Suprapubic skin (tissue), 3 donors: Measurements from ENCODE around the gene GK.

Experiments used
- EP300 ChIP-seq: sonication (generic); formaldehyde crosslinking; IDR thresholded peaks from one replicate; pipeline ENCODE4 v1.6.1; 2017; ENCODE audit warnings: antibody characterized with exemption
- POLR2A ChIP-seq, 2 donors: fragments of 450-650 bp; IDR thresholded peaks; one replicate each; pipeline ENCODE4 v1.6.1; 2017; ENCODE audit warnings: antibody characterized with exemption in 2 of 2, mild to moderate bottlenecking in 2 of 2, moderate library complexity in 2 of 2
- TF ChIP-seq, protein P1 (sequence below), 2 donors: fragments of 200-600 bp in 1 of 2; fragments of 450-650 bp in 1 of 2; sonication (generic) in 1 of 2; IDR thresholded peaks; one replicate each; pipeline ENCODE4 v1.5.1; 2016 to 2019; ENCODE audit warnings: antibody characterized with exemption in 2 of 2, mild to moderate bottlenecking in 1 of 2, moderate library complexity in 1 of 2

DNA sequence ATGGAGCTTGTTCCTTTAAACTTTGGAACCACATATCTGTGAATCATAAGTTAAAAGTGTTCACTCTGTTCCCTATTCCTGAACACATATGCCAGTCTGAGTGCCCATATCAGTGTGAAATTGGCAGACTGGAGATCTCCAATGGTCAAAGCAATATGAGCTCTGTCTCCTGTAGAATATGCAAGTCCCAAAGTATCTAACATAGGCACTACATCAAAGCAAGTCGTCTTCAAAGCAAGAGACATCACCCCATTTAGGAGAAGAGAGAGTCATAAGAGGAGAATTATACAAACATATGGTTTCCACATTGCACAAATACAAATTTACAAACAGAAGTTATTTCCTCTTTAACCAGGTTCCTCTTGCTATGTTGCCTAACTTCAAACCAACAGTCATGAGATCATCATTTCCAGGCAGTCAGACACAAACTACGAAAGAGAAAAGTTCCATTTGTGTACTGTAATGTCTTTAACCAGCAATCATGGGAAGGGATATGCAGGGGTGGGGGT, 9.9 kb upstream of the GK start:
- TF ChIP-seq, protein P1, sequence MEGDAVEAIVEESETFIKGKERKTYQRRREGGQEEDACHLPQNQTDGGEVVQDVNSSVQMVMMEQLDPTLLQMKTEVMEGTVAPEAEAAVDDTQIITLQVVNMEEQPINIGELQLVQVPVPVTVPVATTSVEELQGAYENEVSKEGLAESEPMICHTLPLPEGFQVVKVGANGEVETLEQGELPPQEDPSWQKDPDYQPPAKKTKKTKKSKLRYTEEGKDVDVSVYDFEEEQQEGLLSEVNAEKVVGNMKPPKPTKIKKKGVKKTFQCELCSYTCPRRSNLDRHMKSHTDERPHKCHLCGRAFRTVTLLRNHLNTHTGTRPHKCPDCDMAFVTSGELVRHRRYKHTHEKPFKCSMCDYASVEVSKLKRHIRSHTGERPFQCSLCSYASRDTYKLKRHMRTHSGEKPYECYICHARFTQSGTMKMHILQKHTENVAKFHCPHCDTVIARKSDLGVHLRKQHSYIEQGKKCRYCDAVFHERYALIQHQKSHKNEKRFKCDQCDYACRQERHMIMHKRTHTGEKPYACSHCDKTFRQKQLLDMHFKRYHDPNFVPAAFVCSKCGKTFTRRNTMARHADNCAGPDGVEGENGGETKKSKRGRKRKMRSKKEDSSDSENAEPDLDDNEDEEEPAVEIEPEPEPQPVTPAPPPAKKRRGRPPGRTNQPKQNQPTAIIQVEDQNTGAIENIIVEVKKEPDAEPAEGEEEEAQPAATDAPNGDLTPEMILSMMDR (IDR thresholded peaks at IDR 0.05): no peak
- no peak for TF ChIP-seq POLR2A (IDR thresholded peaks at IDR 0.05)
- no peak for TF ChIP-seq EP300
